K562 (cell line): ENCODE measurements around the gene RPS8. TPM values are rescaled to one million over a fixed set of nuclear protein-coding genes. Genes with fewer than 3 reads are reported as not detected.

ENCODE experiments used
- ARHGAP35 ChIP-seq: fragments of 450-650 bp; IDR thresholded peaks from 2 replicates; pipeline ENCODE4 v1.6.1; 2018; ENCODE audit not compliant: partially characterized antibody
- BRD9 ChIP-seq: fragments of 450-650 bp; IDR thresholded peaks from 2 replicates; pipeline ENCODE4 v1.6.1; 2018; ENCODE audit warnings: low read depth; ENCODE audit not compliant: partially characterized antibody
- CTBP1 ChIP-seq: fragments of 450-650 bp; IDR thresholded peaks from 2 replicates; pipeline ENCODE4 v1.6.1; 2016; ENCODE audit warnings: borderline replicate concordance
- E2F3 ChIP-seq: fragments of 250-450 bp; sonication (Bioruptor Pico); IDR thresholded peaks from 2 replicates; pipeline ENCODE4 v1.4.0; 2020; ENCODE audit warnings: mild to moderate bottlenecking
- EP300 ChIP-seq: IDR thresholded peaks from 2 replicates; pipeline ENCODE4 v1.6.1; 2012; ENCODE audit warnings: low read length, improper control_type of control experiment
- FOXP1 ChIP-seq: sonication (generic); formaldehyde crosslinking; IDR thresholded peaks from 2 replicates; pipeline ENCODE4 v1.8.0; 2022; ENCODE audit warnings: mild to moderate bottlenecking, missing genetic modification reagents
- ILF3 ChIP-seq: fragments of 450-650 bp; IDR thresholded peaks from 2 replicates; pipeline ENCODE4 v1.6.1; 2018; ENCODE audit warnings: antibody characterized with exemption, mild to moderate bottlenecking, moderate library complexity, borderline replicate concordance
- MXI1 ChIP-seq: IDR thresholded peaks from 2 replicates; pipeline ENCODE4 v1.6.1; 2011; ENCODE audit warnings: low read depth, mild to moderate bottlenecking, improper control_type of control experiment, low read length
- MYNN ChIP-seq, 2 experiments: sonication (generic); formaldehyde crosslinking in 1 of 2; IDR thresholded peaks; 2 replicates each; pipeline versions ENCODE4 v1.5.0 to v1.6.1; 2016 to 2020; ENCODE audit warnings: antibody characterized with exemption in 1 of 2, missing genetic modification reagents in 1 of 2
- RB1 ChIP-seq: fragments of 450-650 bp; IDR thresholded peaks from 2 replicates; pipeline ENCODE4 v1.6.1; 2017; ENCODE audit warnings: low read depth, mild to moderate bottlenecking
- RBFOX2 ChIP-seq: fragments of 200-400 bp; formaldehyde crosslinking; IDR thresholded peaks from 2 replicates; pipeline ENCODE4 v1.6.1; 2017; ENCODE audit warnings: low read depth, mild to moderate bottlenecking, low read length, moderate library complexity
- RBM25 ChIP-seq: fragments of 200-400 bp; formaldehyde crosslinking; IDR thresholded peaks from 2 replicates; pipeline ENCODE4 v1.6.1; 2018; ENCODE audit warnings: low read length, low read depth, moderate library complexity; ENCODE audit not compliant: severe bottlenecking
- RFX7 ChIP-seq: fragments of 250-450 bp; sonication (Bioruptor Pico); IDR thresholded peaks from 2 replicates; pipeline ENCODE4 v1.5.1; 2021; ENCODE audit warnings: mild to moderate bottlenecking
- TFAM ChIP-seq: fragments of 250-450 bp; sonication (Bioruptor Pico); conservative IDR thresholded peaks from 2 replicates; pipeline ENCODE4 v1.5.0; 2021; ENCODE audit warnings: mild to moderate bottlenecking, moderate library complexity
- XRCC4 ChIP-seq: IDR thresholded peaks from one replicate; pipeline ENCODE4 v1.6.1; 2011; ENCODE audit not compliant: insufficient read depth, insufficient read length; ENCODE audit errors: extremely low read depth
- ZNF133 ChIP-seq: fragments of 250-450 bp; sonication (Bioruptor Pico); IDR thresholded peaks from 2 replicates; pipeline ENCODE4 v1.4.0; 2020; ENCODE audit warnings: mild to moderate bottlenecking
- ZNF316 ChIP-seq: fragments of 450-650 bp; IDR thresholded peaks from 2 replicates; pipeline ENCODE4 v1.6.1; 2016
- ZNF77 ChIP-seq: fragments of 250-450 bp; sonication (Bioruptor Pico); IDR thresholded peaks from 2 replicates; pipeline ENCODE4 v1.5.0; 2020
- polyA plus RNA-seq, 8 experiments: library from polyadenylated mRNA; depleted of rRNA in 4 of 8; stranded (reverse) in 5 of 8; unstranded in 3 of 8; fragments of >200 nt; fragmentation: Nextera tagmentation in 2 of 8; fragmentation: Illumina TruSeq in 1 of 8; extraction: Ambion mirVana in 2 of 8; extraction: Trizol in 1 of 8; gene quantifications; 2 replicates each; pipeline versions ENCODE4 v1.2.1 to v1.2.3, GENCODE V29; 2011 to 2014; ENCODE audit warnings: inconsistent platforms in 1 of 8, missing spikeins in 1 of 8
- total RNA-seq, 7 experiments: library from RNA; depleted of rRNA in 6 of 7; stranded (reverse); fragments of >200 nt in 6 of 7; fragmentation: Illumina TruSeq in 2 of 7; extraction: Trizol in 2 of 7; gene quantifications; 2 replicates each; pipeline versions ENCODE4 v1.2.1 to v1.2.3, GENCODE V29; 2011 to 2021; ENCODE audit warnings: low replicate concordance in 1 of 7
- TF ChIP-seq, protein P1 (sequence below), 2 experiments: fragments of 450-650 bp; IDR thresholded peaks; 2 replicates each; pipeline ENCODE4 v1.6.1; 2016; ENCODE audit warnings: mild to moderate bottlenecking in 2 of 2, borderline replicate concordance in 1 of 2, low read depth in 1 of 2, moderate library complexity in 1 of 2
- TF ChIP-seq, protein P2 (sequence below): sonication (generic); formaldehyde crosslinking; IDR thresholded peaks from 2 replicates; pipeline ENCODE4 v1.8.0; 2022; ENCODE audit warnings: mild to moderate bottlenecking, missing genetic modification reagents

Gene RPS8
- total and polyA plus RNA-seq, 9 of the 15 experiments (the other 6 are each of a cell fraction or from before 2014, with no cell fraction given) = 2,431 to 4,168 (median 3,109) TPM

DNA sequence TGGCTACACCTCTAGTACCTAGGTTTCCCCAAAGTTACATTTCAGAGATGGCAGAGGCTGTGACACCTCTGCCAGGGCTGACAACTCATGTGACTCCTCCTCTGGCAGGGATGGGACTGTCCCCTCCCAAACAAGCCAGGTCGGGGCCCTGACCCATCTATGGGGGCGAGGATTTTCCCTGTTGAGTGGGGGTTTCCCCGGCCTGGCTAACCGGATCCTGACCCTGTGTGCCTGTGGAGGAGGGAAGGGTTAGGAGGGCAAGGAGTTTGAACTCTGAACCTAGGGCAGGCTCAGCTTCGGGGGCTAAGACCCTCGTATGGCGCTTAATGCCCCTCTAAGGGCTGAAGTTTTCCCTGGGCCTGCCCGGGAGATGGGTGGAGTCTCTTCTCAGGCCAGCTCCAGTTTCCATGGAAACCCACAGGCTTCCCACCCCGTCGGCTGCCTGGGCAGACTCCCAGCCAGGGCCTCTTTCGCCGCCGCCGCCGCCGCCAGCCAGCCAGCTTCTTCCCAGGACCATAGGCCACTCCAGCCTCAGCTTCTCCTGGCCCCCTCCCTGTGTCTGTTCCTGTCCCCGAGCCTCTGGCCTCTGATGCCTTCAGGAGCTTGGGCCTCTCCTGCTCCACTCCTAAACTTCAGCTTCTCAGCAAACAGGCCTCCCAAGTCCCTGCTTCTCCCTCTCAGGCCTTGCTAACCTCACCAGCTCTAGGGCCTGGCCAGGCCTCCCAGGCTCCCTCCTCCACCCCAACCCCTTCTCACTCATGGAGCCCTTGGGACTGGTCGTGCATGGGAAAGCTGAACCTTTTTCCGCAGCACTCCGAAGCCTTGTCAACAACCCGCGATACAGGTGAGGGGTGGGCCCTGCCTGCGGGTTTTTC is 33.0 kb downstream of the RPS8 start, which contains the start of gene BTBD19 (continued):
- TF ChIP-seq, protein P1, sequence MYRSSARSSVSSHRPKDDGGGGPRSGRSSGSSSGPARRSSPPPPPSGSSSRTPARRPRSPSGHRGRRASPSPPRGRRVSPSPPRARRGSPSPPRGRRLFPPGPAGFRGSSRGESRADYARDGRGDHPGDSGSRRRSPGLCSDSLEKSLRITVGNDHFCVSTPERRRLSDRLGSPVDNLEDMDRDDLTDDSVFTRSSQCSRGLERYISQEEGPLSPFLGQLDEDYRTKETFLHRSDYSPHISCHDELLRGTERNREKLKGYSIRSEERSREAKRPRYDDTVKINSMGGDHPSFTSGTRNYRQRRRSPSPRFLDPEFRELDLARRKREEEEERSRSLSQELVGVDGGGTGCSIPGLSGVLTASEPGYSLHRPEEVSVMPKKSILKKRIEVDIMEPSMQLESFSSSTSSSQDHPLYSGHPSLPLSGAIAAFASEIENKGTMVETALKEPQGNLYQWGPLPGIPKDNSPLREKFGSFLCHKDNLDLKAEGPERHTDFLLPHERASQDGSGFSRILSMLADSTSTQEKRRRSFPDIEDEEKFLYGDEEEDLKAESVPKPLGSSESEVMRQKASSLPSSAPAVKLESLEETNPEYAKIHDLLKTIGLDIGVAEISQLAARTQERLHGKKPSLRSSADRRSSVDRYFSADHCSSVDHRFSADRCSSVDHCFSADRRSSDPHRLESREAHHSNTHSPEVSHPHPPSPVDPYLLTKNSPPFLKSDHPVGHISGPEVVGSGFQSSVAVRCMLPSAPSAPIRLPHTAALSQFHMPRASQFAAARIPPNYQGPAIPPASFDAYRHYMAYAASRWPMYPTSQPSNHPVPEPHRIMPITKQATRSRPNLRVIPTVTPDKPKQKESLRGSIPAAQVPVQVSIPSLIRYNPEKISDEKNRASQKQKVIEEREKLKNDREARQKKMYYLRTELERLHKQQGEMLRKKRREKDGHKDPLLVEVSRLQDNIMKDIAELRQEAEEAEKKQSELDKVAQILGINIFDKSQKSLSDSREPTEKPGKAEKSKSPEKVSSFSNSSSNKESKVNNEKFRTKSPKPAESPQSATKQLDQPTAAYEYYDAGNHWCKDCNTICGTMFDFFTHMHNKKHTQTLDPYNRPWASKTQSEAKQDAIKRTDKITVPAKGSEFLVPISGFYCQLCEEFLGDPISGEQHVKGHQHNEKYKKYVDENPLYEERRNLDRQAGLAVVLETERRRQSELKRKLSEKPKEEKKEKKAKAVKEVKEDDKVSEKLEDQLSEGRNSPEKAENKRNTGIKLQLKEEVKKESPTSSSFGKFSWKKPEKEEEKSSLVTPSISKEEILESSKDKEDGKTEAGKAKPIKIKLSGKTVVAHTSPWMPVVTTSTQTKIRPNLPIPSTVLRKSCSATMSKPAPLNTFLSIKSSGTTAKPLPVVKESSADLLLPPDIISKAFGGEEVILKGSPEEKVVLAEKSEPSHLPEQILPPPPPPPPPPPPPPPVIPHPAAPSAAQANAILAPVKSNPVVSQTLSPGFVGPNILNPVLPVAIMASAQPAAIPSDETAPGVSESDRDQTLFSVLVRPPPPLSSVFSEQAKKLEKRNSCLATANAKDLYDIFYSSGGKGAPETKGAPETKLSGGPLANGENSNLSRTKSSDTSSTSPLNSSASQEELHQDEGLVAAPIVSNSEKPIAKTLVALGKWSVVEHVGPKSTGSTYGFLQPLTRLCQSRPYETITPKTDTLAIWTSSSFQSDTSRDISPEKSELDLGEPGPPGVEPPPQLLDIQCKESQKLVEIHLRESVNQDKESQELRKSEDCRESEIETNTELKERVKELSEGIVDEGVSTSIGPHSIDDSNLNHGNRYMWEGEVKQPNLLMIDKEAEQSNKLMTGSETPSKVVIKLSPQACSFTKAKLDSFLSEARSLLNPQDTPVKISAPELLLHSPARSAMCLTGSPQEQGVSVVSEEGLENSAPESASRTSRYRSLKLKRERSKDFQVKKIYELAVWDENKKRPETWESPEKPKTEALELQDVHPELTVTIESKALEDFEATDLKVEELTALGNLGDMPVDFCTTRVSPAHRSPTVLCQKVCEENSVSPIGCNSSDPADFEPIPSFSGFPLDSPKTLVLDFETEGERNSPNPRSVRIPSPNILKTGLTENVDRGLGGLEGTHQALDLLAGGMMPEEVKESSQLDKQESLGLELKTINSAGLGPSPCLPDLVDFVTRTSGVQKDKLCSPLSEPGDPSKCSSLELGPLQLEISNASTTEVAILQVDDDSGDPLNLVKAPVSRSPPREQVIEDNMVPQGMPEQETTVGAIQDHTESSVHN (IDR thresholded peaks at IDR 0.05; ENCODE audit: borderline replicate concordance in 1 of 2, low read depth in 1 of 2) = no peak
- TF ChIP-seq ZNF133 (CRISPR knock-in tag) (no peak), MXI1 (no peak), MYNN (IDR thresholded peaks at IDR 0.05) (no peak), MYNN (CRISPR knock-in tag; IDR thresholded peaks at IDR 0.05) (no peak), RFX7 (CRISPR knock-in tag) (no peak), TFAM (CRISPR knock-in tag) (no peak), ILF3 (no peak), ARHGAP35 (no peak), RBFOX2 (peak; percentile 69), RBM25 (no peak), CTBP1 (no peak), FOXP1 (CRISPR knock-in tag) (0 out of 2 replicates have a peak, but pooled peaks have one; percentile 11), ZNF316 (no peak), XRCC4 (no peak), ZNF77 (CRISPR knock-in tag) (no peak), BRD9 (peak; percentile 26), E2F3 (CRISPR knock-in tag) (peak; percentile 68; the same call in 1 of the 2 replicates), EP300 (no peak), RB1 (peak; percentile 2)
- TF ChIP-seq, protein P2, sequence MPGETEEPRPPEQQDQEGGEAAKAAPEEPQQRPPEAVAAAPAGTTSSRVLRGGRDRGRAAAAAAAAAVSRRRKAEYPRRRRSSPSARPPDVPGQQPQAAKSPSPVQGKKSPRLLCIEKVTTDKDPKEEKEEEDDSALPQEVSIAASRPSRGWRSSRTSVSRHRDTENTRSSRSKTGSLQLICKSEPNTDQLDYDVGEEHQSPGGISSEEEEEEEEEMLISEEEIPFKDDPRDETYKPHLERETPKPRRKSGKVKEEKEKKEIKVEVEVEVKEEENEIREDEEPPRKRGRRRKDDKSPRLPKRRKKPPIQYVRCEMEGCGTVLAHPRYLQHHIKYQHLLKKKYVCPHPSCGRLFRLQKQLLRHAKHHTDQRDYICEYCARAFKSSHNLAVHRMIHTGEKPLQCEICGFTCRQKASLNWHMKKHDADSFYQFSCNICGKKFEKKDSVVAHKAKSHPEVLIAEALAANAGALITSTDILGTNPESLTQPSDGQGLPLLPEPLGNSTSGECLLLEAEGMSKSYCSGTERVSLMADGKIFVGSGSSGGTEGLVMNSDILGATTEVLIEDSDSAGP (CRISPR knock-in tag) = no peak
